PC-3 (cell line): ENCODE data around the gene NTPCR. TPM values are rescaled to one million over a fixed set of nuclear protein-coding genes. Genes with fewer than 3 reads are reported as not detected.
A peak's percentile ranks its signal among the peaks of the same experiment; 100 is the strongest.

Source experiments
- ATAC-seq: fragments of 200-7000 bp; cut with Tn5 transposase; 2 replicates; pipeline ENCODE4 v1.9.1; 2020; ENCODE audit warnings: mild to moderate bottlenecking, moderate library complexity
- BruUV-seq: library from RNA; stranded (reverse); fragments of 400-500 nt; replicated peaks from 2 replicates; lab custom pipeline; 2021; lab: Mats Ljungman, UMichigan
- CTCF ChIA-PET: fragments of 300-600 bp; sonication (Branson Sonifier 250); formaldehyde crosslinking; loops from one replicate; lab custom pipeline; 2022; ENCODE audit warnings: antibody characterized with exemption; lab: Charles Lee
- POLR2A ChIA-PET: fragments of 300-600 bp; sonication (Branson Sonifier 250); formaldehyde crosslinking; loops from one replicate; lab custom pipeline; 2022; ENCODE audit warnings: antibody characterized with exemption; ENCODE audit not compliant: unreplicated experiment; lab: Charles Lee
- DNase-seq: peaks from one replicate; pipeline ENCODE4 v3.0.0-alpha.2; 2015
- H2AFZ ChIP-seq: fragments of 300-600 bp; sonication (generic); 2 replicates; pipeline ENCODE4 v1.6.0; 2016; ENCODE audit warnings: antibody characterized with exemption, low read length
- H3F3A ChIP-seq: fragments of 300-600 bp; sonication (generic); one replicate; pipeline ENCODE4 v1.6.0; 2017; ENCODE audit warnings: antibody characterized with exemption, low read length, control low read depth, mild to moderate bottlenecking; ENCODE audit not compliant: unreplicated experiment
- H3K27ac ChIP-seq: fragments of 300-600 bp; sonication (generic); 2 replicates; pipeline ENCODE4 v1.5.1; 2016; ENCODE audit warnings: mild to moderate bottlenecking, low read length
- H3K27me3 ChIP-seq: fragments of 300-600 bp; sonication (generic); 2 replicates; pipeline ENCODE4 v1.6.1; 2016; ENCODE audit warnings: low read length, mixed read lengths
- H3K36me3 ChIP-seq: fragments of 300-600 bp; sonication (generic); 2 replicates; pipeline ENCODE4 v1.6.1; 2016; ENCODE audit warnings: low read depth, mixed run types, low read length, mixed read lengths
- H3K4me1 ChIP-seq: fragments of 300-600 bp; sonication (generic); 2 replicates; pipeline ENCODE4 v1.5.1; 2016; ENCODE audit warnings: low read length; ENCODE audit not compliant: insufficient read depth
- H3K4me2 ChIP-seq: fragments of 300-600 bp; sonication (generic); 2 replicates; pipeline ENCODE4 v1.6.0; 2016; ENCODE audit warnings: low read length
- H3K4me3 ChIP-seq: fragments of 300-600 bp; sonication (generic); 2 replicates; pipeline ENCODE4 v1.5.1; 2016; ENCODE audit warnings: mild to moderate bottlenecking, low read length, mixed read lengths
- H3K79me2 ChIP-seq: fragments of 300-600 bp; sonication (generic); 2 replicates; pipeline ENCODE4 v1.6.1; 2017; ENCODE audit warnings: low read length, mixed read lengths
- H3K9ac ChIP-seq: fragments of 300-600 bp; sonication (generic); 2 replicates; pipeline ENCODE4 v1.6.0; 2016; ENCODE audit warnings: mild to moderate bottlenecking, low read length
- H3K9me2 ChIP-seq: fragments of 300-600 bp; sonication (generic); replicated peaks from 2 replicates; pipeline ENCODE4 v1.6.1; 2016; ENCODE audit warnings: mixed run types, low read length, mixed read lengths
- H3K9me3 ChIP-seq: fragments of 300-600 bp; sonication (generic); 2 replicates; pipeline ENCODE4 v1.6.1; 2016; ENCODE audit warnings: low read length, mixed read lengths
- H4K20me1 ChIP-seq: fragments of 300-600 bp; sonication (generic); 2 replicates; pipeline ENCODE4 v1.6.1; 2016; ENCODE audit warnings: low read length, mixed read lengths
- CTCF ChIP-seq: fragments of 300-600 bp; sonication (generic); conservative IDR thresholded peaks from 2 replicates; pipeline ENCODE4 v1.5.1; 2017; ENCODE audit warnings: antibody characterized with exemption, low read depth, mild to moderate bottlenecking, low read length
- EZH2 ChIP-seq: fragments of 300-600 bp; sonication (generic); IDR thresholded peaks from one replicate; pipeline ENCODE4 v1.6.1; 2017; ENCODE audit warnings: antibody characterized with exemption, mild to moderate bottlenecking, low read length; ENCODE audit not compliant: unreplicated experiment
- EZH2phosphoT487 ChIP-seq: fragments of 300-600 bp; sonication (generic); IDR thresholded peaks from 2 replicates; pipeline ENCODE4 v1.6.1; 2018; ENCODE audit warnings: mild to moderate bottlenecking, antibody characterized with exemption, low read length, borderline replicate concordance
- intact Hi-C: fragments of 100-400 bp; cut with micrococcal nuclease; formaldehyde crosslinking; loops from 2 replicates; pipeline ENCODE4 v1.9.0; 2023
- total RNA-seq: library from RNA; depleted of rRNA; stranded (reverse); fragments of >200 nt; gene quantifications from 2 replicates; pipeline ENCODE4 v1.2.3, GENCODE V29; 2014

Gene NTPCR
- total RNA-seq, 1 experiment from 2014 or later, result 43.1 TPM

GRCh38 chr1:232951605-232952004, 1.2 kb downstream of the NTPCR start:
- BruUV-seq, result no TSS peak
- Histone ChIP-seq H3F3A (no peaks in the 10 kb centered on the region), H3K9me2 (0 out of 2 replicates have a peak, but pooled peaks cover 3% of the 10 kb centered on the region), H3K36me3 (peaks cover 8% of the 10 kb centered on the region; the same call in 1 of the 2 replicates), H3K27ac (no peak overlapping the region), H3K4me1 (peaks cover 24% of the 10 kb centered on the region), H4K20me1 (no peaks in the 10 kb centered on the region), H3K4me3 (peak overlapping the region; percentile 81), H3K9me3 (no peaks in the 10 kb centered on the region), H3K79me2 (peaks cover 46% of the 10 kb centered on the region), H3K27me3 (no peaks in the 10 kb centered on the region), H3K9ac (no peak overlapping the region), H3K4me2 (peak overlapping the region; percentile 88), H2AFZ (peak overlapping the region; percentile 95)
- POLR2A ChIA-PET, result interaction anchor here (0.7 kb wide), 1 partner anchor 744 kb away, joined by 15 read pairs; no protein-coding TSS in a partner anchor
- no peak for DNase-seq
- no peak for TF ChIP-seq CTCF
- no peak for TF ChIP-seq EZH2
- no peak for TF ChIP-seq EZH2phosphoT487
- CTCF ChIA-PET, result interaction anchor here (0.6 kb wide), 1 partner anchor 809 kb away, joined by 3 read pairs; no protein-coding TSS in a partner anchor
- intact Hi-C loops, result loop anchor here (2.0 to 10.0 kb wide), 3 partner anchors 187 to 293 kb away; no protein-coding TSS in a partner anchor
- ATAC-seq, result no peak

GRCh38 chr1:232952514-232953499, 2.4 kb downstream of the NTPCR start:
- ChIA-PET CTCF (no interaction called here), POLR2A (no interaction called here)
- Histone ChIP-seq H3K27ac (no peak overlapping the region), H3K4me2 (0 out of 2 replicates have a peak overlapping the region, but pooled peaks have one; percentile 5), H3K79me2 (peaks cover 46% of the 10 kb centered on the region), H3K4me3 (no peak overlapping the region), H2AFZ (no peak overlapping the region), H3F3A (no peaks in the 10 kb centered on the region), H3K9ac (no peak overlapping the region), H3K9me3 (no peaks in the 10 kb centered on the region), H3K4me1 (peaks cover 24% of the 10 kb centered on the region), H3K36me3 (peaks cover 15% of the 10 kb centered on the region), H4K20me1 (no peaks in the 10 kb centered on the region), H3K27me3 (no peaks in the 10 kb centered on the region), H3K9me2 (0 out of 2 replicates have a peak, but pooled peaks cover 3% of the 10 kb centered on the region)
- TF ChIP-seq CTCF (peak; percentile 90), EZH2 (no peak), EZH2phosphoT487 (no peak)
- BruUV-seq, result no TSS peak
- intact Hi-C loops, result loop anchor here (1.0 to 10.0 kb wide), 4 partner anchors 188 to 318 kb away; no protein-coding TSS in a partner anchor
- DNase-seq (peak; percentile 72), ATAC-seq (peak; percentile 43)
